Heart right ventricle (tissue), 16 donors: Measurements from ENCODE around the gene HERPUD1. TPM values are rescaled to one million over a fixed set of nuclear protein-coding genes. Genes with fewer than 3 reads are reported as not detected.

Source experiments
- ATAC-seq, 8 donors: fragments of 200-7000 bp; cut with Tn5 transposase; one replicate each; pipeline ENCODE4 v1.9.1; 2020; ENCODE audit warnings: mild to moderate bottlenecking in 8 of 8, moderate library complexity in 8 of 8, moderate number of reproducible peaks in 1 of 8
- DNase-seq, 2 donors: peaks; one replicate each; pipeline ENCODE4 v3.0.0-alpha.2; 2020
- H3K27ac ChIP-seq, 10 donors: fragments of 200-600 bp; sonication (generic) in 2 of 10; one replicate each; pipeline versions ENCODE4 v1.5.0 to v1.8.0; 2020 to 2022; ENCODE audit warnings: mild to moderate bottlenecking in 3 of 10
- H3K27me3 ChIP-seq, 7 donors: fragments of 200-600 bp; one replicate each; pipeline ENCODE4 v1.8.0; 2021 to 2022; ENCODE audit warnings: mild to moderate bottlenecking in 2 of 7
- H3K36me3 ChIP-seq, 9 donors: fragments of 200-600 bp; sonication (generic) in 1 of 9; one replicate each; pipeline versions ENCODE4 v1.5.0 to v1.8.0; 2020 to 2022; ENCODE audit warnings: mild to moderate bottlenecking in 2 of 9
- H3K4me1 ChIP-seq, 9 donors: fragments of 200-600 bp; sonication (generic) in 1 of 9; one replicate each; pipeline versions ENCODE4 v1.5.0 to v1.8.0; 2020 to 2022; ENCODE audit warnings: mild to moderate bottlenecking in 4 of 9
- H3K4me3 ChIP-seq, 10 donors: fragments of 200-600 bp; sonication (generic) in 2 of 10; one replicate each; pipeline versions ENCODE4 v1.5.0 to v1.8.0; 2020 to 2022; ENCODE audit warnings: mild to moderate bottlenecking in 7 of 10, moderate library complexity in 2 of 10
- H3K9me3 ChIP-seq, 11 donors: fragments of 200-600 bp in 10 of 11; sonication (generic) in 2 of 11; one replicate each; pipeline versions ENCODE4 v1.5.0 to v1.8.0; 2013 to 2022; ENCODE audit warnings: mild to moderate bottlenecking in 2 of 11, control low read depth in 1 of 11, moderate library complexity in 1 of 11
- CTCF ChIP-seq, 9 donors: fragments of 200-600 bp; sonication (generic) in 2 of 9; IDR thresholded peaks; one replicate each; pipeline versions ENCODE4 v1.5.0 to v1.8.0; 2021 to 2022; ENCODE audit warnings: antibody characterized with exemption in 9 of 9, mild to moderate bottlenecking in 5 of 9, moderate library complexity in 1 of 9
- WGBS, 2 donors: extraction: QIAGEN DNeasy Blood & Tissue Kit; methylation state at CpG; one replicate each; pipeline ENCODE4 v1.1.7; 2013; ENCODE audit warnings: inconsistent platforms in 1 of 2; 5-methylcytosine and 5-hydroxymethylcytosine counted together
- intact Hi-C, 10 donors: fragments of 100-400 bp; cut with DNase I; formaldehyde crosslinking; loops; one replicate each; pipeline versions ENCODE4 v1.11.1 to v1.14.2; 2022
- polyA plus RNA-seq, 2 donors: library from polyadenylated mRNA; stranded (reverse); fragments of 200-250 nt; gene quantifications; one replicate each; pipeline ENCODE4 v1.2.3, GENCODE V29; 2013
- total RNA-seq, 10 donors: library from RNA; stranded (reverse); fragmentation: NEBNext Ultra II Directional in 3 of 10; extraction: Animal tissue kit (Norgen Biotek cat#: 25700) in 3 of 10; gene quantifications; one replicate each; pipeline versions ENCODE4 v1.2.1 to v1.2.4, GENCODE V29; 2021 to 2023
- donor health status: Arrhythmogenic right ventricular cardiomyopathy.
- donor health status: ischemic (EF 13 %, LVEDD 7.1; RV severe dilation, severe dysfunction).
- donor health status: healthy with polysubstance abuse.
- donor health status: DM: no; HTN: yes; CAD: no.
- donor health status: DM: no; HTN: no; CAD: no.
- donor health status: ischemic (EF 25% LVEDD 6.9; RV normal size, moderate dysfunction).
- donor health status: ischemic (EF 25% LVEDD 5.7; RV mildly dilated, moderate dysfunction).
- donor health status: healthy.
- donor health status: DM: yes; HTN: yes; CAD: no.
- donor health status: Ischemic cardiomyopathy.
- donor health status: ischemic (EF 35%, LVEDD 5.7; RV mildly dilated, moderate dysfunction).
- donor health status: nonischemic (EF 11% LVEDD 7.7; RV severe dilation, severe dysfunction).
- donor health status: DM: yes; HTN: yes; CAD: no.
- donor health status: PGD.
- donor health status: ischemic (EF 29% LVEDD 5.4; RV normal size, mild dysfunction).
- donor health status: nonischemic (EF 23%, LVEDD 6.1; RV moderate dilation, normal function).

Gene HERPUD1
- total and polyA plus RNA-seq, 12 donors: 29.6 to 175 (median 128) TPM

- TF ChIP-seq CTCF (IDR thresholded peaks at IDR 0.05): no peak
- 71 to 76% methylated on average over 12 of the region's 12 CpGs for WGBS, 2 donors
- Histone ChIP-seq H3K9me3 (no peaks in the 10 kb centered on the region), H3K4me1 (peaks cover 0 to 23% (median 3%) of the 10 kb centered on the region in 9 donors), H3K36me3 (peaks cover 7 to 78% (median 54%) of the 10 kb centered on the region in 9 donors), H3K27me3 (no peaks in the 10 kb centered on the region), H3K27ac (peak overlapping the region in 1 of 10 donors; percentile 44), H3K4me3 (no peak overlapping the region)
- DNase-seq (no peak), ATAC-seq (no peak)
- intact Hi-C loops: loop anchor here in 1 of 10 donors (5.0 kb wide), 1 partner anchor 79 kb away; the partner anchor contains the start of gene SLC12A3
Observed at GRCh38 chr16:56945847-56946527, 14.0 kb downstream of the HERPUD1 start.

GRCh38 chr16:56946767-56947603, 15.0 kb downstream of the HERPUD1 start:
- 78 to 82% methylated on average over 10 of the region's 10 CpGs for WGBS, 2 donors
- TF ChIP-seq CTCF (IDR thresholded peaks at IDR 0.05): no peak
- no peak overlapping the region for H3K4me3 ChIP-seq
- no peak for DNase-seq
- H3K27ac ChIP-seq: peak overlapping the region in 1 of 10 donors; percentile 44
- H3K27me3 ChIP-seq: no peaks in the 10 kb centered on the region
- intact Hi-C loops: loop anchor here in 1 of 10 donors (5.0 kb wide), 1 partner anchor 80 kb away; the partner anchor contains the start of gene SLC12A3
- H3K36me3 ChIP-seq: peaks cover 2 to 68% (median 44%) of the 10 kb centered on the region in 9 donors
- peak in 7 of 8 donors; percentile 5 to 50 (median 20) for ATAC-seq
- H3K4me1 ChIP-seq: peaks cover 0 to 22% (median 4%) of the 10 kb centered on the region in 9 donors
- no peaks in the 10 kb centered on the region for H3K9me3 ChIP-seq

GRCh38 chr16:56947604-56947995, 15.7 kb downstream of the HERPUD1 start:
- no peak for TF ChIP-seq CTCF (IDR thresholded peaks at IDR 0.05)
- H3K4me1 ChIP-seq: peaks cover 0 to 22% (median 4%) of the 10 kb centered on the region in 9 donors
- no peak overlapping the region for H3K4me3 ChIP-seq
- no peaks in the 10 kb centered on the region for H3K9me3 ChIP-seq
- ATAC-seq (no peak), DNase-seq (no peak)
- no peak overlapping the region for H3K27ac ChIP-seq
- H3K36me3 ChIP-seq: peaks cover 0 to 62% (median 38%) of the 10 kb centered on the region in 9 donors
- intact Hi-C loops: loop anchor here in 1 of 10 donors (5.0 kb wide), 1 partner anchor 80 kb away; the partner anchor contains the start of gene SLC12A3
- 92 to 96% methylated on average over 2 of the region's 2 CpGs for WGBS, 2 donors
- no peaks in the 10 kb centered on the region for H3K27me3 ChIP-seq

GRCh38 chr16:56948234-56948633, 16.3 kb downstream of the HERPUD1 start:
- no peaks in the 10 kb centered on the region for H3K27me3 ChIP-seq
- DNase-seq (no peak), ATAC-seq (no peak)
- intact Hi-C loops: loop anchor here in 1 of 10 donors (5.0 kb wide), 1 partner anchor 81 kb away; the partner anchor contains the start of gene SLC12A3
- no peak for TF ChIP-seq CTCF (IDR thresholded peaks at IDR 0.05)
- peaks cover 0 to 56% (median 32%) of the 10 kb centered on the region in 9 donors for H3K36me3 ChIP-seq
- H3K9me3 ChIP-seq: no peaks in the 10 kb centered on the region
- no peak overlapping the region for H3K27ac ChIP-seq
- WGBS, 2 donors: 98 to 99% methylated on average over 6 of the region's 6 CpGs
- H3K4me1 ChIP-seq: peaks cover 0 to 22% (median 4%) of the 10 kb centered on the region in 9 donors
- H3K4me3 ChIP-seq: no peak overlapping the region
